Stimulated activated CD4-positive, alpha-beta T cell treated with anti-CD3 and anti-CD28 coated beads, Interleukin-12 subunit alpha, Interleukin-12 subunit beta, amount 100 ng/mL, for 4 hours (primary cell): ENCODE measurements around the gene S100A4.
A peak's percentile ranks its signal among the peaks of the same experiment; 100 is the strongest.
"Not testable (repeated sequence)": the region's sequence is repeated elsewhere in the genome, so short reads cannot be mapped to it uniquely, and the experiment has no call there.

Experiments
- DNase-seq: peaks from one replicate; pipeline ENCODE4 v3.0.0-alpha.2; 2020

The S100A4 gene

DNA sequence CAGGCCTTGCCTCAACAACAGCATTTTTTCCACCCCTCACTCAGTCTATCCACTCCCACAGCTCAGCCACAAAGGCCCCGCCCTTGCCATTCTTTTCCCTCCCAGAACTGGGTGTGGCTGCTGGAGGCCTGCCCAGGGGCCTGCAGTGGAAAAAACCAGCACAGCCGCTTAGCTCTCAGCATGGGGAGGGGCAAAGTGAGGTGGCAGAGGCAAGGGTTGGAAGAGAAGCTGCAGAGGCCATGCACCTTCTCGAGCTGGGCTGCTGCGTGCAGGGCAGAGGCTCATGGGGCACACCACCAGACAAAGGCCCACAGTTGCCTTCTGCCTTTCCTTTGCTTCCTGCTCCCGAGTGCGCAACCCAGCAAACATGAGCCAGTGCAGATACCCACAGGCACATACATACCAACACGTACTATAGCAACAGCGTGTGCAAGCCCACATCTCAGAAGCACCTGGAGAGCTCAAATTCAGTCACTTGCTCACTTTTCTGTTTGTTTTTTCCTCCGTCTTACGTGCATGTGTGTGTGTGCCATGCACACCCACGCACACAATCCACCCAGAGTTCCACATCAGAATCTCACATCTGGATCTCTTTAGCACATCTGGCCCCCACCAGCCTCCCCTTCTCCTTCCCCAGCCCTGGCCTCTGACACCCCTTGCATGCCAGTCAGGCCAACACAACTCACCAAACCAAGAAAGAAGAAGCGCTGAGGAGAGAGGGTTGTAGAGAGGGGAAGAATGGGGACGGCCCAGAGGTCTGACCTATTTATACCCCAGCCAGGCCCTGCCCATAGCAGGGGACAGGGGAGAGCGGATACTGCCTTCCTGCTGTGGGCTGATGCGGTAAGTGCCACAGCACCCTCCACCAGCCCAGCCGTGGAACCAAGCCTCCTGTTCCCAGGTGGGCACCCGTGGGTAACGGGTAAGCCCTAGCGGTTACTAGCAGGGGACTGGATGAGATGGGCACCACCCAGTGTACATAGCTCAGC is at the start of gene S100A4:
Gene S100A4 (minus strand): TSS at position 740 of the 989 bp plus-strand sequence. CDS start 1,012 bp downstream, outside the sequence.
- DNase-seq: peak; percentile 86

DNA sequence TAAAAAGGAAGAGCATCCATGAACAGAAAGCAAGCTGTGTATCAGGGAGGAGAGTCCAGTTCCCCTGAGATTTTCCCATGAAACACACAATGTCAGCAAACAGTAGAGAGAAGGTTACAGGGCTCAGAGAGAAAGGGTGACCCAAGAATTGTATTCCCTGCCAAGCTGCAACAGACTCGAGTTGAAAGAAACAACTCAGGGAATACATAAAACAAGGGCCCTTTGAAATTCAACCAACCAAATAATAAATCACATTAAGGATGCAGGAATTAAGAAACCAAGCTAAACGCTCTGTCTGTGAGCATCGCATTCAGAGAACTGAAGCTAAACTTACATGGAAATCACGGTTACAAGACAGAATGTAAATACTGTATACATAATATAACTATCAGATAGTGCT is 47.1 kb upstream of the S100A4 start:
- no peak for DNase-seq

DNA sequence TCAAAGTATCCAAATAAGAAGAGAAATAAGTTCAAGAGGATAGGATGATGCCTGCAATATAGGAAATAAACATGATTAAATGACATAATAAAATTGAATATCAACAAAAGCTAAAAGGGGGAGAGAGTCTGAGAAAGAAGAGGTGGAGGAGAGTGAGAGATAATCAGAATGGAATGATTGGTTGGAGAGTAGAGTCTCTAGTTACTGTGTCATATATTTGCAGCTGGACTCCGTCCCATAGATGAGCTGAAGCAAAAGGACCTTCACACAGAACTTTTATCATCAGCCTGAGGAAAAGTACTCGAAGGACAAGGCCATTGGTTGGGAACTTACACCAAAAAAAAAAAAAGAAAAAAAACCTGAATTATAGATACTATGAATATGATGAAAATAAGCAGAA is 42.9 kb upstream of the S100A4 start:
- DNase-seq: no peak

DNA sequence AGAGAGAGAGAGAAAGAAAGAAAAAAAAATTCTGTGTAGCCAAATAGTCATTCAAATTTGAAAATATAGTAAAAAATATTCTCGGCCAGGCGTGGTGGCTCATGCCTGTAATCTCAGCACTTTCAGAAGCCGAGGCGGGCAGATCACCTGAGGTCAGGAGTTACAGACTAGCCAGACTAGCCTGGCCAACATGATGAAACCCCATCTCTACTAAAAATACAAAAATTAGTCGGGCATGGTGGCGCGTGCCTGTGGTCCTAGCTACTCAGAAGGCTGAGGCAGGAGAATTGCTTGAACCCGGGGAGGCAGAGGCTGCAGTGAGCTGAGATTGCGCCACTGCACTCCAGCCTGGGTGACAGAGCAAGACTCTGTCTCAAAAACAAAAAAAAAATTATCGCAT is 42.4 kb upstream of the S100A4 start:
- not testable (repeated sequence) for DNase-seq

DNA sequence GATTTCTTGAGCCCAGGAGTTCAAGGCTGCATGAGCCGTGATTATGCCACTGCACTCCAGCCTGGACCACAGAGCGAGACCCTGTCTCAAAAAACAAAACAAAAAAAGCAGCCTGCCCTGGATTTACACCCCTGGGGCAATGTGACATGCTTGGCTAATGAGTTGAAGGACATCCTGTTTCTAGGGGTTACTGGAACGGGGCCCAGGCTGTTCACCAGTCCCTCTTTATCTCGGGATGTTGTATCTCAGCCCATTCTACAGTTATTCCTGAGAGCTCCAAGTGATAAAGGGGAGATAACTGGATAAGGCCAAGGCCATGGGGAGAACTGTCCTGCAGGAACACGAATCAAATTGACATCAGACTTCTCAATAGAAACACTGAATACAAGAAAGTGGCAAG is 41.7 kb upstream of the S100A4 start:
- DNase-seq: no peak

DNA sequence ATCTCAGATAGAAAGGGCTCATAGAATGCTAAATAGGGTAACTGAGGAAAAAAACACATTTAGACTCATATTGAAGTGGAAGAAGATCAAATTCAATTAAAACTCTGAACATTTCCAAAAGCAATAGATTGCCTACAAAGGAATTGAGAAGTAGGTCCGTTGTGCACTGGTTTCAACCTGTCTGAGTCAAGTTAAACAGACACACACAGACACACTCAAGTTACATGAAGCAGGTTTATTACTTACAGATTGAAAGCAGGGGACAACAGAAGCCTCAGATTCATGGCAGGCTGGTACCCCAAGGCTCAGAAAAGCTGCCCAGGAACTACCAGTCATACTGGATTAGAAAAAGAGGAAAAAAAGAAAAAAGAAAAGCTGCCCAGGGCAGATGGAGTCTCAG is 40.7 kb upstream of the S100A4 start:
- no peak for DNase-seq

DNA sequence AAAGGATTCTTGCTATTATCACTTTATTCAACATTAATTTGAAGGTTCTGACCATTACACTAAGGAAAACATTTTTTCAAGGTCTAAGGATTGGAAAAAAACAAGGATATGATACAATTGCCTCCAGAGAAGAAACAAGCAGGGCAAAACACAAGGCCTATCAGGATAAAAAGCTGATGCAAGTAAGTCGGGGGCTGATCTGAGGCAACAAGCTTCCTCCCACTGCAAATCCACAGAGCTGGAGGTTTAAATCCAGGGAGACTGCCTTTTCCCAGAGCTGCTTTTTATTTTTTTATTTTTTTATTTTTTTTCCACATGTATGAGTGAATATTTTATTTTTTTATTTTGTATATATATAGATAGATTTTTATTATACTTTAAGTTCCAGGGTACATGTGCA is 39.4 kb upstream of the S100A4 start:
- no peak for DNase-seq

DNA sequence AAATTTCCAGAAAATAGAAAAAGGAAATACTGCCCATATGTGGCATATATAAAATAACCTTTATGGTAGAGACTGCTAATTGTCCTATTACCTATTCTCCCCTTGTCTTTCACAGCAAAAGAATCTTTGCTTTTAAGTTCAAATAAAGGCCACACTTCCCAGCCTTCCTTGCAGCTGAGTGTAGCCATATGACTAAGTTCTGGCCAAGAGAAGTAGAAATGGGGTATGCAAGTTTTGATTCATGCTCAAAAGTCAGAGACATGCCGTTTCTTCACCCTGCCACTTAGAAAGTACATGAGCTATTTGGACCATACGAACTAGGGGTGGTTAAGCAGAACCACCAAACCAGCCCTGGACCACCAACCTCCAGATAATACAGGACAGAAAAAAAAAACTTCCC is 38.4 kb upstream of the S100A4 start:
- no peak for DNase-seq

DNA sequence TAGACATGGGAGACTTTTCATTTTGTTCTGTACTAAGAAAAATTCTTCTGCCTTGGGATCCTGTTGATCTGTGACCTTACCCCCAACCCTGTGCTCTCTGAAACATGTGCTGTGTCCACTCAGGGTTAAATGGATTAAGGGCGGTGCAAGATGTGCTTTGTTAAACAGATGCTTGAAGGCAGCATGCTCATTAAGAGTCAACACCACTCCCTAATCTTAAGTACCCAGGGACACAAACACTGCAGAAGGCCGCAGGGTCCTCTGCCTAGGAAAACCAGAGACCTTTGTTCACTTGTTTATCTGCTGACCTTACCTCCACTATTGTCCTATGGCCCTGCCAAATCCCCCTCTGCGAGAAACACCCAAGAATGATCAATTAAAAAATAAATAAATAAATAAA is 37.9 kb upstream of the S100A4 start:
- DNase-seq: not testable (repeated sequence)

DNA sequence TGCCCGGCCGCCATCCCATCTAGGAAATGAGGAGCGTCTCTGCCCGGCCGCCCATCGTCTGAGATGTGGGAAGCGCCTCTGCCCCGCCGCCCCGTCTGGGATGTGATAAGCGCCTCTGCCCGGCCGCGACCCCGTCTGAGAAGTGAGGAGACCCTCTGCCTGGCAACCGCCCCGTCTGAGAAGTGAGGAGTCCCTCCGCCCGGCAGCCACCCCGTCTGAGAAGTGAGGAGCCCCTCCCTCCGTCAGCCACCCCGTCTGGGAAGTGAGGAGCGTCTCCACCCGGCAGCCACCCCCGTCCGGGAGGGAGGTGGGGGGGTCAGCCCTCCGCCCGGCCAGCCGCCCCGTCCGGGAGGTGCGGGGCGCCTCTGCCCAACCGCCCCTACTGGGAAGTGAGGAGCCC is 37.2 kb upstream of the S100A4 start:
- DNase-seq: not testable (repeated sequence)

DNA sequence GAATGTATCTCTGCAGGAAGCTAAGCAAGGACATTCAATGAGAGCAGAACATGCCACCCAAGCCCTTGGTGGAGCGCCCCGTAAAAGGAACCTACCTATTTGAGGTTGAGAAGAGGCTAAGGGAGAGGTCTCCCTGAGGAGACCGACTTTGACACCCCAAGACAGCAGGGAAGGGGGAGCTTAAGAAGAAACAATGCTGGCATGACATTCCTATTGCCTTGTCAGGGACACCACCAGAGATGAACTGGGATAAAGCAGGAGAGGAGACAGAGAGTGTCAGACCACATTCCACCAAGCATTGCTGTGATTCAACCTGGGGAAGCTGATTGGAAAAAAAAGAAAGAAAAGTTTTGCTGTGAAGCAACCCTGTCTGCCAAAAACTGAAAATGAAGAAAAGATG is 33.3 kb upstream of the S100A4 start:
- no peak for DNase-seq

DNA sequence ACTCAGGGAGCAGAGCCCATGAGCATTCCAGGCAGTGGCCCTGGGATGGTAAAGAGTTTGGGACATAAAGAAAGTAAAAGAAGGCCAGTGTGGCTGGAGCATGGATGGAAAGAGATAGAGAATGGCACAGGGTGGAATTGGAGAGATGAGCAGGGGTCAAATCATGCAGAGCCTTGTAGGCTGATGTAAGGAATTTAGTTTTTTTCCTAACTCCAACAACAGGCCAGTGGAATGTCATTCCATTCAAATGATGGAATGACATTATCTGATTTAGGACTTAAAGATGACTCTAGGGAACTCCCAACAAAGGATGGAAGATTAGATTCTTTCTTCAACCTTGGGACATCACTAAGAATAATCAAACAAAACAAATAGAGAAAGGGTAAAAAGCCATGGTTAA is 32.9 kb upstream of the S100A4 start:
- no peak for DNase-seq

DNA sequence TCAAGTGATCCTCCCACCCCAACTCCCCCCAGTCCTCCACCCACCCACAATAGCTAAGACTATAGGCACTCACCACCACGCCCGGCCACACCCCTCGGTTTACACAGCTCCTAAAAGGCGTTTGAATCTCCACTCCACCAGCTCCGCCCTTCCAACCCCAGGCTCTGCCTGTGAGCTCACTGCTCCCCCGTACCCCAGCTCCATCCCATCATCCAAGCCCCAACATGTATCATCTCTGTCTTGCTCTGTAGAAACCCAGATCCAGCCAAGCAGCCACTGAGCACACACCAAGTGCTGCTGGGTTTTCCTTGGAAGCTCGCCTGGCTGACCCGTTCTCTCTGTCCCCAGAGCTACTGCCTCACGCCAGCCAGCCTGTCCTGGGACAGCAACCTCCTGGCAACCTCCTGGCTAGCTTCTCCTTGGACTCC is 32.0 kb upstream of the S100A4 start:
- no peak for DNase-seq

DNA sequence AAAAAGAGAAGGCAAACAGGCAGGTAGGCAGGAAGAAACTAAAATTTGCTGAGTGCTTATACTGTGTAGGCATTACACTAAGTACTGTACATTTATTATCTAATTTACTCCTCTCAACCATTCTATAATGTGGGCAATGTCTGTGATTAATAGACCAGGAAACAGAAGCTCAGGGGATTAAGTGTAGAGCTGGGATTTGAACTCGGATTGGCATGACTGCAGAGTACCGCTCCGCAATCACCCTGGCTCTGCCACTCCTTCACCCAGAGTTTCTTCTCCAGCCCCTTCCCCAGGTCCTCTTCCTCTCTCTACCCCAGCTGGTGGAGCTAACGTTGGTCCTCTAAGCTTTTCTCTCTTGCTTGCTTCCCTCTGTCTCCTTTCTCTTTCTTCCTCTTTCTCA is 31.5 kb upstream of the S100A4 start:
- DNase-seq: no peak

DNA sequence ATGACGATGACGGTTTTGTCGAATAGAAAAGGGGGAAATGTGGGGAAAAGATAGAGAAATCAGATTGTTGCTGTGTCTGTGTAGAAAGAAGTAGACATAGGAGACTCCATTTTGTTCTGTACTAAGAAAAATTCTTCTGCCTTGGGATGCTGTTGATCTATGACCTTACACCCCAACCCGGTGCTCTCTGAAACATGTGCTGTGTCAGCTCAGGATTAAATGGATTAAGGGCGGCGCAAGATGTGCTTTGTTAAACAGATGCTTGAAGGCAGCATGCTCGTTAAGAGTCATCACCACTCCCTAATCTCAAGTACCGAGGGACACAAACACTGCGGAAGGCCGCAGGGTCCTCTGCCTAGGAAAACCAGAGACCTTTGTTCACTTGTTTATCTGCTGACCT is 29.9 kb upstream of the S100A4 start:
- DNase-seq: not testable (repeated sequence)

DNA sequence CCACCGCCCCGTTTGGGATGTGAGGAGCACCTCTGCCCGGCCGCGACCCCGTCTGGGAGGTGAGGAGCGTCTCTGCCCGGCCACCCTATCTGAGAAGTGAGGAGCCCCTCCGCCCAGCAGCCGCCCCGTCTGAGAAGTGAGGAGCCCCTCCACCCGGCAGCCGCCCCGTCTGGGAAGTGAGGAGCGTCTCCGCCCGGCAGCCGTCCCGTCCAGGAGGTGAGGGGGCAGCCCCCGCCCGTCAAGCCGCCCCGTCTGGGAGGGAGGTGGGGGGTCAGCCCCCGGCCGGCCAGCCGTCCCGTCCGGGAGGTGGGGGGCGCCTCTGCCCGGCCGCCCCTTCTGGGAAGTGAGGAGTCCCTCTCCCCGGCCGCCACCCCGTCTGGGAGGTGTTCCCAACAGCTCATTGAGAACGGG is 29.5 kb upstream of the S100A4 start:
- DNase-seq: not testable (repeated sequence)

DNA sequence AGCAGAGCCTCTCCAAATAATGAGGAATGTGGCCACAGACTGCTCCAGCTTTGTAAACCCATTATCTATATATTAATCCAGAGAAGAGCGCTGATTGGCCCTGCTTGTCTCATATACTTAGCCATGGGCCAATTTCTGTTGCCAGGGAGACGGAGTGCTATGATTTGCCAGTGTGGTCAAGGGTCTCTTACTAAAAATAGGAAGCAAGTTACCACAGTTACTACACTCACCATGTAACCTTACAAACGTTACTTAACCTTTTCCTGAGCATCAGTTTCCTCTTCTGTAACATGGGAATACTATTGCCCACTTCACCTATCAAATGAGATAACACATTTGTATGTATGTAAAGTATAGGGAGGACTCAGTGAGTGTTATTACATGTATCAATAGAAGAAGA is 27.7 kb upstream of the S100A4 start:
- DNase-seq: no peak

DNA sequence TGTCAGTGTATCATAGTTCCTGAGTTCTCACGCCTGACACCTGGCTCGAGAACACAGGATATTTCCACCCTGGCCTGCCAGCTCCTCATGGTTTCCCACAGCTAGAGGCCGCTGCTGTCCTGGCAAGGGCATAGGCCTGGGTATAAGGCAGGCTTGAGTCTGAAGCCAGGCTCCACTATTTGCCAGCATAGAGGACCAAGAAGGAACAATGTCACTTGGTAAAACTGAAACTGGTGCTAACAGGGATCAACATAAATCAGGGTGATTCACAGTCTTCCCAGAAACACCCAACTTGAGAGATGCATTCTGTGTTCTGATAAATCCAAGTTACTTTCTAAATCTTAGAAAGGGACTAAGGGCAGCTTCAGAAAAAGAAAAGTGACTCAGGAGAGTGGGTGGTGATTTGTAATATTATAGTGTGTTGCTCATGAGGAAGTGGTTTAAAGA is 27.0 kb upstream of the S100A4 start:
- peak; percentile 38 for DNase-seq

DNA sequence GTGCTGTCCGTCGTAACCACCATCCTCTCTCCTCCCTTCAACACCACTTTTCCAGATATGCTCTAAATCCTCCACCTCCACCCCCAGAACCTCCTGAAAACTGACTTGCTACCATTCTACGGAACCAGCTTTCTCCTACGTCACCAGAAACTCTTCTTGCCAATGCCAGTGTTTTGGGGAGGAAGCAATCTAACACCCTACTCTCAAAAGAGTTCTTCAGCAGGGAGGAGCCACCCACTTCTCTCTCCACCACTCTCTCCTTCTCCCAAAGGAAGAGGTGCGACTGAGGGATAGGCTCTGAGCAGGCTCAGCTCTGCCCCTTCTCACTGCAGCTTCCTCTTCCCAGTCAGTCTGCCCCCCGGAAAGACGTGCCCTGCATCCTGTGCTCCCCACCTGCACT is 26.1 kb upstream of the S100A4 start:
- DNase-seq: no peak

DNA sequence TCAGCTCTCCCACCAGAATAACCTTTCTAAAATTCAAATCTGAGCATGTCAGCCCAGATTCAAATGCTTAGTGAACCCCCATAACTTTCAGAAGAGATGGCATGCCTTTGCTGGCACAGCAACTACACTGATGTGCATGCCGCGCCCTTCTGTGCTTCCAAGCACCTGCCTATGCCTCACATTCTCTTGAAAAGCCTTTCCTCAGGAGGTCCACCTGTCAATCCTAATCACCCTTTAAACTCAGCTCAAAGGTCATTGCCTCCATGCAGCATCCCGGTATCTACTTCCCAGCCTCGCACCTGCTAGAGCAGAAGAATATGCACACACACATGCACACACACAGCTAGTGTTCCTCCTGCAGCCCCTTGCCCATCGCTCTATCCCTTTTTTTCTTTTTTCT is 25.3 kb upstream of the S100A4 start:
- DNase-seq: no peak

DNA sequence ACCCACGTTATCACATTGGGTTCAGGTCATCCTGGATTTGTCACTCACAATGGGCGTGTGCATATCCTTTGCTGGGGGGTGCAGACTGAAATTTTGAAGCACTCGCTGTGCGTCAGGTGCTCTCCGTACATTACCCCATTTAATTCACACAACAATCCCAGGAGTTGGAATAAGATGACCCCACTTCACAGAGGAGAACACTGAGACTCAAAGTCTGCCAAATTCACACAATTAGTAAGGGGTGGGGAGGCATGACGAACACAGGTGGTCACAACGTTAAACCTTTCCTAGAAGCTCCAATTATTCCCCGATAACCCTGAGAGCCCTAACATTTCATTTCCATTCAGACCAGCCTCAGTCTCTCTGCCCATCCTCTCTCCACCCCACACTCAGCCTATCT is 23.9 kb upstream of the S100A4 start:
- DNase-seq: no peak

DNA sequence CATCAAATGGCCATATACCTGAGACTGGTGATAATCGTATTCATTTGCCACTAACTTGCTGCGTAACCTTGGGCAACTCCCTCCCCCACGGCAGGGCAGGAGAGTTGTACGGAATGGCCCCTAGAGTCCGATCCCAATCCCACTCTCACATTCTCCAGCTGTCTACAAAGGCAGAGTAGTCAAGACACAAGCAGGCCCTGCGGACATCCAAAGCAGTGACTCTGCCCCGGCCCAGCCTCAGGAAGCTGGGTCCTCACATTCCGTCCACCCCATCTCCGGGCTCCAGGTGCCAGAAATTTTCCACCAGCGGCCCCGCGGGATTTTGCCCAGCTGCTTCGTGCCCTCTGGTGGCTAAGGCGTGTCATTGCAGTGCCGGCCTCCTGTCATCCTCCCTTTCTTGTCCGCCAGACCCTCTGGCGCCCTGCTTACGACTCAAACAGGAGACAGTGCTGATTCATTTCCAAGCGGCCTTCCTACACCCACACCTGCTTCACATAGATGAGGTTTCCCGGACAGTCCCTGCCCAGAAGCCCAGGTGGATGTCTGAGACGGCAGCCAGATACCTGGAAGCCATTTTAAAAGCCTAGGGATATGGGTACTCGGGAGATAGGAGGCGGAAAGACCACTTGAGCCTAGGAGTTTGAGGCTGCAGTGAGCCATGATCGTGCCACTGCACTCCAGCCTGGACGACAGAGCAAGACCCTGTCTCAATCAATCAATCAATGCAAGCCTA is 22.9 kb upstream of the S100A4 start:
- peak; percentile 83 for DNase-seq

DNA sequence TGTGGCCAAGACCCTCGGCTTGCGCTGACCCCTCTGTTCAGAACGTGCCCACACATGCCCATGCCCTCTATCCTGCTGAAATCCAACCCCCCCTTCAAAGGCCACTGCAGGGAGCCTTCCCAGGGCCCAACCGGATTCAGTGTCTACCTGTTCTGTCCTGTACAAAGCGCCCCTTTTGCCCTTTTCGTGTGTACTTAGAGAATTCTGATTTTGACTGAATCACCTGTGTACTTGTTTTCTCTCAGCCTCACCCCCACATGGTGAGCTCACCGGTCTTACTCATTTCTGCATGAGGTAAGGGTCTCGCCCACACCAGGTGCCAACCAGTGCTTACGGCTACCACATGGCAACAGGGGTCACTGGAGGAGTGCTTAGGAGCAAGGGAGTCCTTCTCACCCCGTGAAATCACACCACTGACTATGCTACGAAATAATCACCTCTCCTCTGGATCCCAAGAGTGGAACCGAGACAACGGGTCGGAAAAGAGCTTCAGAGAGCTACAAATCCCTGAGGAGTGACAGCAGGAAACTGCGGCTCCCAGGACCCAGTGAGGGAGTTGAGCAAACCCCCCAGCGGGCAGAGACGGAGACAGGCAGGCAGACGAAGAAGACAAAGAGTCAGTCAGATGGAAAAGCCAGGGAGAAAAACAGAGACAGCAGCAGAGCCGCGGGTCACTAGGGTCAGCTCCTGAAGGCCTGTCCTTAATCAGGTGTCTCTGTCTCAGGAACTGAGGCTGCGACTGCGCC is 22.2 kb upstream of the S100A4 start:
- peak; percentile 28 for DNase-seq
